AG09319 (cell line): ENCODE measurements around the gene MTA2.
"Not testable (repeated sequence)": the region's sequence is repeated elsewhere in the genome, so short reads cannot be mapped to it uniquely, and the experiment has no call there.

ENCODE experiments used
- DNase-seq: peaks from one replicate; pipeline ENCODE4 v3.0.0-alpha.2; 2010; ENCODE audit warnings: low read depth; ENCODE audit errors: extremely low read depth
- CTCF ChIP-seq: IDR thresholded peaks from 2 replicates; pipeline ENCODE4 v1.5.1; 2011; ENCODE audit warnings: low read depth, mild to moderate bottlenecking, inconsistent platforms, low read length, moderate library complexity

The MTA2 gene

DNA sequence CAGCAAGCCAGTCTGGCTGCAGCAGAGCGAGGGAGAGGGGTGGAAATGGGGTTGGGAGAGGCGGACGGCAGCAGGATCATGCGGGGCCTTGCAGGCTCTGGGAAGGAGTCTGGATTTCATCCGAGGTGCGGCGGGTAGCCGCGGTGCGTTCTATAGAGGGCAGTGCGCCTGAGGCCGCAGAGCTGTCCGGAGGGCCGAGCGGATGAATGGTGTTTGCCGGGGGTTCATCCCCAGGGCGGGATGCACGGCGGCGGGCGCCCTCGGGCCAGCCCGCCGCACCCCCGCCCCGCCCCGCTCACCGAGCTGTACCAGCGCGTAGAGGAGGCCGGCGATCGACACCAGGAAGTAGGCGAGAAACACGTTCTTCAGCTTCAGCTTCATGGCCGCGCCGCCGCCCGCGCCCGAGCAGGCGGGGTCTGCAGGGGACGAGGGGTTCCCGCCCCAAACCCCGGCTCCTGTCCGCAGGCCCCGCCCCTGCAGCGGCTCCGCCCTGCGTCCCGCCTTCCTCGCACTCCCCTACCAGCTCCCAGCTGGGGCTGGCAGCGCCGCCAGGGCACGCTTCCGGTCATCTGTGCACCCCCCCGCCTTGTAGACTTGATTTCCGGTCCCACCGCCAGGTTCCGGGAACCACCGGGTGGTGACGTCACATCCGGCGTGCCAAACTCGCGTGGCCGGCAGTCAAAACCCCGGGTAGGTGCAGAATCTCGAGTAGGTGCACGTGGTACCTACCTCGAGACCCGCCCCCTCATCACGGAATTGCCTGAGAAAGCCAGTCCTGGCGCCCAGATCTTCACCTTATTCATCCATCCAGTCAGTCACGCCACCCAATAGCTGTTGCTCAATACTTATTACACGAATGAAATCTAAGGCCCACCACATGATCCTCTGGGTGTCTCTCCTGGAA lies 20.2 kb upstream of the MTA2 start, which contains the start of gene B3GAT3:
TSS of gene B3GAT3 (minus strand) at position 420 of the 904 bp plus-strand sequence. CDS start at position 381, 39 bp downstream.
- DNase-seq: peak; percentile 96
- no peak; the same call in 1 of the 2 replicates for TF ChIP-seq CTCF

GRCh38 chr11:62621027-62621566 lies 19.4 kb upstream of the MTA2 start:
- TF ChIP-seq CTCF: no peak
- DNase-seq: no peak

GRCh38 chr11:62616957-62617356 lies 15.3 kb upstream of the MTA2 start:
- not testable (repeated sequence) for DNase-seq

- no peak for DNase-seq
- no peak for TF ChIP-seq CTCF
Observed at GRCh38 chr11:62615521-62615920, 13.9 kb upstream of the MTA2 start.

GRCh38 chr11:62614275-62614674 lies 12.6 kb upstream of the MTA2 start:
- no peak for TF ChIP-seq CTCF
- DNase-seq: no peak

- no peak for DNase-seq
- TF ChIP-seq CTCF: no peak
Observed at GRCh38 chr11:62613291-62613778, 11.7 kb upstream of the MTA2 start.

GRCh38 chr11:62612366-62613290 lies 11.0 kb upstream of the MTA2 start, which contains the start of the genes EML3 and ROM1:
Gene EML3 (minus strand): TSS chr11:62612775. CDS start chr11:62612457, 318 bp downstream.
Gene ROM1 (plus strand): TSS chr11:62613257. CDS start chr11:62613282, 25 bp downstream.
- peak; percentile 83 for DNase-seq

More at GRCh38 chr11:62612366-62613290, 11.0 kb upstream of the MTA2 start, which contains the start of the genes EML3 and ROM1:
- TF ChIP-seq CTCF: peak; percentile 58
